ENCODE measurements around the gene DCLK1. TPM values are rescaled to one million over a fixed set of nuclear protein-coding genes. Genes with fewer than 3 reads are reported as not detected.

The DCLK1 gene
- total and polyA plus RNA-seq, 8 donors, result 0.67 to 10.1 (median 1.7) TPM

- Histone ChIP-seq H3K4me1 (no peaks in the 10 kb centered on the region), H3K9me3 (no peaks in the 10 kb centered on the region), H3K4me3 (no peak overlapping the region), H3K27ac (no peak overlapping the region), H3K27me3 (no peaks in the 10 kb centered on the region), H3K36me3 (no peaks in the 10 kb centered on the region)
- no peak for TF ChIP-seq CTCF (IDR thresholded peaks at IDR 0.05)
- intact Hi-C loops (cut with DNase I), result no loop called here
- no peak for ATAC-seq
- FAIRE-seq, result no peak
- 74 to 86% methylated on average over 4 of the region's 4 CpGs for WGBS, 2 donors
- DNase-seq, result no peak
Observed at GRCh38 chr13:35731471-35731870, 399.7 kb downstream of the DCLK1 start.

GRCh38 chr13:35729926-35730627, 401.1 kb downstream of the DCLK1 start:
- no peak for ATAC-seq
- Histone ChIP-seq H3K27ac (no peak overlapping the region), H3K36me3 (no peaks in the 10 kb centered on the region), H3K4me1 (no peaks in the 10 kb centered on the region), H3K4me3 (no peak overlapping the region), H3K9me3 (no peaks in the 10 kb centered on the region), H3K27me3 (no peaks in the 10 kb centered on the region)
- no peak for TF ChIP-seq CTCF (IDR thresholded peaks at IDR 0.05)
- 57 to 62% methylated on average over 5 of the region's 5 CpGs for WGBS, 2 donors
- no peak for FAIRE-seq
- intact Hi-C loops (cut with DNase I), result no loop called here
- no peak for DNase-seq

GRCh38 chr13:35727881-35728280, 403.3 kb downstream of the DCLK1 start:
- H3K36me3 ChIP-seq, result no peaks in the 10 kb centered on the region
- FAIRE-seq (no peak), DNase-seq (no peak), ATAC-seq (no peak)
- no peak for TF ChIP-seq CTCF (IDR thresholded peaks at IDR 0.05)
- no peak overlapping the region for H3K27ac ChIP-seq
- intact Hi-C loops (cut with DNase I), result no loop called here
- H3K4me1 ChIP-seq, result no peaks in the 10 kb centered on the region
- WGBS, 2 donors, result 57 to 69% methylated on average over 6 of the region's 6 CpGs
- H3K9me3 ChIP-seq, result no peaks in the 10 kb centered on the region
- no peaks in the 10 kb centered on the region for H3K27me3 ChIP-seq
- H3K4me3 ChIP-seq, result no peak overlapping the region

- no peaks in the 10 kb centered on the region for H3K27me3 ChIP-seq
- FAIRE-seq, result no peak
- H3K36me3 ChIP-seq, result no peaks in the 10 kb centered on the region
- ATAC-seq, result no peak
- no peak for TF ChIP-seq CTCF (IDR thresholded peaks at IDR 0.05)
- 67 to 77% methylated on average over 6 of the region's 6 CpGs for WGBS, 2 donors
- DNase-seq, result no peak
- no peak overlapping the region for H3K27ac ChIP-seq
- no peak overlapping the region for H3K4me3 ChIP-seq
- no peaks in the 10 kb centered on the region for H3K4me1 ChIP-seq
- intact Hi-C loops (cut with DNase I), result no loop called here
- H3K9me3 ChIP-seq, result no peaks in the 10 kb centered on the region
Observed at GRCh38 chr13:35724446-35724845, 406.7 kb downstream of the DCLK1 start.

GRCh38 chr13:35723821-35724220, 407.4 kb downstream of the DCLK1 start:
- intact Hi-C loops (cut with DNase I), result no loop called here
- H3K4me1 ChIP-seq, result no peaks in the 10 kb centered on the region
- no peaks in the 10 kb centered on the region for H3K9me3 ChIP-seq
- no peaks in the 10 kb centered on the region for H3K36me3 ChIP-seq
- no peak overlapping the region for H3K4me3 ChIP-seq
- WGBS, 2 donors, result 2 to 10% methylated on average over 5 of the region's 5 CpGs
- DNase-seq (no peak), FAIRE-seq (no peak), ATAC-seq (peak in 2 of 4 donors; percentile 29 to 44)
- H3K27ac ChIP-seq, result no peak overlapping the region
- no peaks in the 10 kb centered on the region for H3K27me3 ChIP-seq
- no peak for TF ChIP-seq CTCF (IDR thresholded peaks at IDR 0.05)

All from pancreas (tissue), 10 donors.